ENCODE data around the gene EHBP1.

The EHBP1 gene

DNA sequence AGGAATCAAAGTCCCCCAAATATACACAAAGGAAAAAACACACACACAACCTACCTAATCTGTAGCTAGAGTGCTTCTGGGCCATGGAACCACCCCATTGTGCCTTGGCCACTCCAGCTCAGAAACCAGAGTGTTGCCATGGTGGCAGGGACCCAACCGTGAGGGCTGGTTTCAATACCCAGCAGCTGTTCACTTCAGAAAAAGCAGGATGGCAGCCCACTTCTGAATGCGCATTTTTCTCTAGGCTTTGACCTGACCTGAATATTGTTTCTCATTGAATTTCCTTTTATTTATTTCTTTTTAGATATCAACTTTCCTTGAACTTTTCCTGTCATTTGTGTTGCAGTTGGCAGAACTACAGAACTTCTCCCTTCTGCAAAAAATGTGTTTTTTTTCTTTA is 43.0 kb upstream of the EHBP1 start:
- TF ChIP-seq YY1 (IDR thresholded peaks at IDR 0.05; ENCODE audit: insufficient read depth, insufficient read length) (no peak), ZNF274 (IDR thresholded peaks at IDR 0.05; ENCODE audit: low read depth, low read length) (no peak), SUZ12 (IDR thresholded peaks at IDR 0.05; ENCODE audit: extremely low read depth, insufficient read depth, insufficient read length) (no peak)
- Histone ChIP-seq H3K9ac (ENCODE audit: insufficient read length, low read depth) (no peak overlapping the region), H3K4me3 (ENCODE audit: insufficient read length, low read depth) (no peak overlapping the region), H3K27me3 (ENCODE audit: insufficient read depth, insufficient read length) (no peaks in the 10 kb centered on the region), H3K9me3 (ENCODE audit: insufficient read depth, low read length) (no peaks in the 10 kb centered on the region), H3K4me1 (ENCODE audit: insufficient read depth, insufficient read length) (peaks cover 2% of the 10 kb centered on the region), H3K36me3 (ENCODE audit: insufficient read depth, insufficient read length, low read length) (no peaks in the 10 kb centered on the region)
- DNase-seq (ENCODE audit: low read depth, low spot score) = no peak

DNA sequence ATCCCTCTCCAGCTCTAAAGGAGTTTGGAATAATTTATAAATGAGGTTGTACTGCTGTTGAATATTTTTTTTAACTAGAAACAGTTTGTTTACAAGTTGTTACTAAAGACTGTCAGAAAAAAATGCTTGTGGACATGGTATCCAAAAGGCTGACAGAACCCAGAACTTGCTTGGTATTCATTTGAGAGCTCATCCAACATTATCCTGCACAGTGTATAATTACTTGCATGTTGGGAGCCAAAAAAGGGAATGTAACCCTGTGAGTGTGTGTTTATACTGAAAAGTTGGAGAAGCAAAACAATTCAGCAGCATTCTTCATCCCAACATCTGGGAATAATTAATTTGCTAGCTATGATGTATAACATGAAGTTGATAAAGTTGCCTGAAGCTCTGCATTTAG is 42.1 kb upstream of the EHBP1 start:
- no peak overlapping the region for H3K9ac ChIP-seq (ENCODE audit: insufficient read length, low read depth)
- H3K9me3 ChIP-seq (ENCODE audit: insufficient read depth, low read length) = no peaks in the 10 kb centered on the region
- TF ChIP-seq ZNF274 (IDR thresholded peaks at IDR 0.05; ENCODE audit: low read depth, low read length) (no peak), YY1 (IDR thresholded peaks at IDR 0.05; ENCODE audit: insufficient read depth, insufficient read length) (no peak), SUZ12 (IDR thresholded peaks at IDR 0.05; ENCODE audit: extremely low read depth, insufficient read depth, insufficient read length) (no peak)
- H3K4me3 ChIP-seq (ENCODE audit: insufficient read length, low read depth) = no peak overlapping the region
- no peaks in the 10 kb centered on the region for H3K27me3 ChIP-seq (ENCODE audit: insufficient read depth, insufficient read length)
- H3K4me1 ChIP-seq (ENCODE audit: insufficient read depth, insufficient read length) = peaks cover 2% of the 10 kb centered on the region
- H3K36me3 ChIP-seq (ENCODE audit: insufficient read depth, insufficient read length, low read length) = no peaks in the 10 kb centered on the region
- DNase-seq (ENCODE audit: low read depth, low spot score) = no peak

DNA sequence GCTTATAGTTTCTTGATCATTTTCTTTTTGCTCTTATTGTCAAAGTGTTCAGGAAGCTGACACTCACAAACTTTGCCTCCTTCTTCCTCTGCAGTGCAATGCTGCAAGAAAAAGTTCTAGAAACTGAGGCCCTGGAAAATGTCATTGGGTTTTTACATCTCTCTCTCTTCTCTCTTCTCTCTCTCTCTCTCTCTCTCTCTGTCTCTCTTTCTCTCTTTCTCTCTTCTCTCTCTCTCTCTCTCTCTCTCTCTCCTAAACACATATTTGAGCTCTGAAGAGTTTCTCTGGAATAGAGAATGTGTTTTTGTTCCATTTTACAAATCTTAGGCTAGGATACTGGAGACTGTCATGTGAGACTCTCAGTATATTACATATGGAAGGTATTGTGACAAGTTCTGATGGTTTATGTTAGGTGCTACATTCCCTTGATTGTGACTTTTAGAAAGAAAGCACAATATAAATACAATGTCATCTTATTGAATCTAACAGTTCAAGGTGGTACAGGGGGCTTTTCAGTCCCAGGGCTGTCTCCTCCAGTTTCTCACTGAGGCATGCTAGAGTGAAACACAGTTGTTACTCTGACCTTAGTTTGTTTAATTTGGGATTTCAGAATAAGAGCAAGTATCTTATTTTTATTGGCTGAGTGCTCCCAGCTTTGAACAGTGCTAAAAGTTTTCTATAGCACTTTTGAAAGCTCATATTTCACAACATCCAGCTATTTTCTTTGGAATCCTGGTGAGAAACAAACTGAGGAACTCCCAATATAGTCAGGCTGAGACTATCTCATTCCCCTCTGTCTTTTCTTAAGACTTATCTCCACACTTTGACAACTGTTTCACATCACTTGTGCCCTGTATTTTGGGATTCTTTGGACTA is 41.4 kb upstream of the EHBP1 start:
- H3K9me3 ChIP-seq (ENCODE audit: insufficient read depth, low read length) = no peaks in the 10 kb centered on the region
- no peaks in the 10 kb centered on the region for H3K36me3 ChIP-seq (ENCODE audit: insufficient read depth, insufficient read length, low read length)
- no peaks in the 10 kb centered on the region for H3K27me3 ChIP-seq (ENCODE audit: insufficient read depth, insufficient read length)
- H3K4me1 ChIP-seq (ENCODE audit: insufficient read depth, insufficient read length) = peaks cover 2% of the 10 kb centered on the region
- no peak for DNase-seq (ENCODE audit: low read depth, low spot score)
- H3K9ac ChIP-seq (ENCODE audit: insufficient read length, low read depth) = no peak overlapping the region
- H3K4me3 ChIP-seq (ENCODE audit: insufficient read length, low read depth) = no peak overlapping the region
- no peak for TF ChIP-seq SUZ12 (IDR thresholded peaks at IDR 0.05; ENCODE audit: extremely low read depth, insufficient read depth, insufficient read length)

DNA sequence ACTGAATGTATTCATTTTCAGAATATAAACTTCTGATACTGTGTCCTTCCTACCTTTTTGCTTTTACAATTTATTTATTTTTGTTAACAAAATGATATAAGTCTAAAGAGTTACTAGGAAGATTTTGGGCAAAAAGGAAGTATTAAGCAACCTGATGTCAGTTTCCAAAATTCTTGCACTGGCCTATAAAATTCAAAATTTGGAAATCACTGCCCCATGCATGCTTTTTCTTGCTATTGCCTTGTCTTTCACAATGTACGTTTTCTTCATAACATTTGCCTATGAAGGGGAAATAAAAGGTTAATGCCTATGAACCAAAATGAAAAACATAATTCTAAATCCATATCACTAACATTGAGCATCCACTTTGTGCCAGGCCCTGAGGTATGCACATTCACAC is 40.1 kb upstream of the EHBP1 start:
- DNase-seq (ENCODE audit: low read depth, low spot score) = no peak
- Histone ChIP-seq H3K9me3 (ENCODE audit: insufficient read depth, low read length) (no peaks in the 10 kb centered on the region), H3K27me3 (ENCODE audit: insufficient read depth, insufficient read length) (no peaks in the 10 kb centered on the region), H3K4me3 (ENCODE audit: insufficient read length, low read depth) (no peak overlapping the region), H3K4me1 (ENCODE audit: insufficient read depth, insufficient read length) (peaks cover 2% of the 10 kb centered on the region), H3K36me3 (ENCODE audit: insufficient read depth, insufficient read length, low read length) (no peaks in the 10 kb centered on the region), H3K9ac (ENCODE audit: insufficient read length, low read depth) (no peak overlapping the region)
- no peak for TF ChIP-seq YY1 (IDR thresholded peaks at IDR 0.05; ENCODE audit: insufficient read depth, insufficient read length)
- no peak for TF ChIP-seq SUZ12 (IDR thresholded peaks at IDR 0.05; ENCODE audit: extremely low read depth, insufficient read depth, insufficient read length)
- TF ChIP-seq ZNF274 (IDR thresholded peaks at IDR 0.05; ENCODE audit: low read depth, low read length) = no peak

DNA sequence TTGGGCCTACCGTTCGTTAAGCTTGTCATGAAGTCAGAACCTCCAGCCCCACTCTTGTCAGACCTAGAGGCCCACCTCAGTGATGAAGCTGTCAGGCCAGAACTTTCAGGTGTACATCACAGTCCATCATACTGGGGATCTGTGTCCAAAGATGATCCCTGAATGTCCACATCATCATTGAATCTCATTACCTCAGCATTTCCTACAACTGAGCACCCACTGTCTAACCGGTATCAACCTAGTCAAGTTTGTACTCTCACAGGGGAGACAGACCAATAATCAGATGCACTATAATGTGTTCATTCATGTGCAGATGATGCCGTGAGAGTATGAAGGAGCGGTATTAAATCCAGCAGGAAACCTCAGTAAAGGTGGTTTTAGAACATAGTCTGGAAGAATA is 36.3 kb upstream of the EHBP1 start:
- Histone ChIP-seq H3K4me3 (ENCODE audit: insufficient read length, low read depth) (no peak overlapping the region), H3K36me3 (ENCODE audit: insufficient read depth, insufficient read length, low read length) (no peaks in the 10 kb centered on the region), H3K9ac (ENCODE audit: insufficient read length, low read depth) (no peak overlapping the region), H3K27me3 (ENCODE audit: insufficient read depth, insufficient read length) (no peaks in the 10 kb centered on the region), H3K9me3 (ENCODE audit: insufficient read depth, low read length) (no peaks in the 10 kb centered on the region), H3K4me1 (ENCODE audit: insufficient read depth, insufficient read length) (peaks cover 2% of the 10 kb centered on the region)
- no peak for TF ChIP-seq SUZ12 (IDR thresholded peaks at IDR 0.05; ENCODE audit: extremely low read depth, insufficient read depth, insufficient read length)
- TF ChIP-seq ZNF274 (IDR thresholded peaks at IDR 0.05; ENCODE audit: low read depth, low read length) = no peak
- TF ChIP-seq YY1 (IDR thresholded peaks at IDR 0.05; ENCODE audit: insufficient read depth, insufficient read length) = no peak
- no peak for DNase-seq (ENCODE audit: low read depth, low spot score)

DNA sequence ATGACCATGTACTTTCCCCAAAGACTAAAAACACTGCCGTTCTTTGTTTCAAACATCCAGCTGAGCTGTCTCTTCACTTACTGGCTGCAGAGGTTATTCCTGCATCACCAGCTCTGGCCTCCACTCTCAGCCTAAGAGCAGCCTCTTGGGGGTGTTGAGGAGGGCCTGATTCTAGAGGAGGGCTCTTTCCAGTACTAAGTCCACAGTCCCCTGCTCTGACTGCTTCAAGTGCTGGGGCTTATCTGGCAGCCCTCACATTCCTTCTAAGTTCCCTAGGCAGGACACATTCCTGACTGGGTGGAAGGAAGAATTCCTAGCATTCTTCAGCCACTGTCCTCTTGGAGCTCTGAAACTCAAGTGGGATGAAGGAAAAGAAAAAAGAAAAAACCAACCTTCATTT is 32.9 kb upstream of the EHBP1 start:
- Histone ChIP-seq H3K27me3 (ENCODE audit: insufficient read depth, insufficient read length) (no peaks in the 10 kb centered on the region), H3K4me3 (ENCODE audit: insufficient read length, low read depth) (no peak overlapping the region), H3K36me3 (ENCODE audit: insufficient read depth, insufficient read length, low read length) (no peaks in the 10 kb centered on the region), H3K9me3 (ENCODE audit: insufficient read depth, low read length) (no peaks in the 10 kb centered on the region), H3K4me1 (ENCODE audit: insufficient read depth, insufficient read length) (peaks cover 2% of the 10 kb centered on the region), H3K9ac (ENCODE audit: insufficient read length, low read depth) (no peak overlapping the region)
- peak; percentile 83 for DNase-seq (ENCODE audit: low read depth, low spot score)
- TF ChIP-seq SUZ12 (IDR thresholded peaks at IDR 0.05; ENCODE audit: extremely low read depth, insufficient read depth, insufficient read length) (no peak), ZNF274 (IDR thresholded peaks at IDR 0.05; ENCODE audit: low read depth, low read length) (no peak), YY1 (IDR thresholded peaks at IDR 0.05; ENCODE audit: insufficient read depth, insufficient read length) (no peak)

DNA sequence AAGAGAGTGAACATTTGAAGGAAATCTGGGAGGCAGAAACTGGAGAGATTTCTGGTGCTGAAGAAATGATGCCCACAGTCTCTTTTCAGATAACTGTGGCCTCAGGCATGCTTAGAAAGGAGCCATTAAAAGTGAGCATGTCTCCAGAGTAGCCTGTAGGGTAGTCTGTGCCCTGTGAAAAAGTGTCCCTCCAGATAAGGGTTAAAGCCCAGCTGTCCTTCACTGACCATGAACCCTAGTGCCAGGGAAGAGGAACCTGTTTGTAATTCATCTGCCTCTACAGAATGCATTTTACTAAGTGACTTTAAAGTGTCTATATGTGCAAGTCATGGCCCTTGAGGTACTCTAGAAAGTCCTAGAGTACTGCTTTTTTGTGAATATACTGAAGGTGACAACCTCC is 30.5 kb upstream of the EHBP1 start:
- DNase-seq (ENCODE audit: low read depth, low spot score) = no peak
- no peak overlapping the region for H3K9ac ChIP-seq (ENCODE audit: insufficient read length, low read depth)
- no peak overlapping the region for H3K4me3 ChIP-seq (ENCODE audit: insufficient read length, low read depth)
- H3K9me3 ChIP-seq (ENCODE audit: insufficient read depth, low read length) = no peaks in the 10 kb centered on the region
- H3K27me3 ChIP-seq (ENCODE audit: insufficient read depth, insufficient read length) = no peaks in the 10 kb centered on the region
- TF ChIP-seq ZNF274 (IDR thresholded peaks at IDR 0.05; ENCODE audit: low read depth, low read length) (no peak), YY1 (IDR thresholded peaks at IDR 0.05; ENCODE audit: insufficient read depth, insufficient read length) (no peak), SUZ12 (IDR thresholded peaks at IDR 0.05; ENCODE audit: extremely low read depth, insufficient read depth, insufficient read length) (no peak)
- H3K36me3 ChIP-seq (ENCODE audit: insufficient read depth, insufficient read length, low read length) = no peaks in the 10 kb centered on the region
- H3K4me1 ChIP-seq (ENCODE audit: insufficient read depth, insufficient read length) = peaks cover 2% of the 10 kb centered on the region
